HepG2 (cell line): Measurements from ENCODE around the gene EWSR1.

Source experiments
- ZNF550 ChIP-seq: sonication (generic); formaldehyde crosslinking; IDR thresholded peaks from 2 replicates; pipeline ENCODE4 v1.4.0; 2020; ENCODE audit warnings: mild to moderate bottlenecking, missing genetic modification reagents, borderline replicate concordance
- TF ChIP-seq, protein P1 (sequence below): sonication (generic); formaldehyde crosslinking; conservative IDR thresholded peaks from 2 replicates; pipeline ENCODE4 v1.4.0; 2020; ENCODE audit warnings: missing genetic modification reagents

GRCh38 chr22:29340566-29340965 is 72.5 kb downstream of the EWSR1 start:
- TF ChIP-seq, protein P1, sequence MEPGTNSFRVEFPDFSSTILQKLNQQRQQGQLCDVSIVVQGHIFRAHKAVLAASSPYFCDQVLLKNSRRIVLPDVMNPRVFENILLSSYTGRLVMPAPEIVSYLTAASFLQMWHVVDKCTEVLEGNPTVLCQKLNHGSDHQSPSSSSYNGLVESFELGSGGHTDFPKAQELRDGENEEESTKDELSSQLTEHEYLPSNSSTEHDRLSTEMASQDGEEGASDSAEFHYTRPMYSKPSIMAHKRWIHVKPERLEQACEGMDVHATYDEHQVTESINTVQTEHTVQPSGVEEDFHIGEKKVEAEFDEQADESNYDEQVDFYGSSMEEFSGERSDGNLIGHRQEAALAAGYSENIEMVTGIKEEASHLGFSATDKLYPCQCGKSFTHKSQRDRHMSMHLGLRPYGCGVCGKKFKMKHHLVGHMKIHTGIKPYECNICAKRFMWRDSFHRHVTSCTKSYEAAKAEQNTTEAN (CRISPR knock-in tag) = no peak
- no peak for TF ChIP-seq ZNF550 (CRISPR knock-in tag)
